ENCODE data around the gene MANEAL. TPM values are rescaled to one million over a fixed set of nuclear protein-coding genes. Genes with fewer than 3 reads are reported as not detected.

MANEAL gene
- total RNA-seq, 3 donors from 2014 or later (not counting 1 experiment from before 2014, with no cell fraction given), result 1.6 to 3.8 (median 2.4) TPM

DNA sequence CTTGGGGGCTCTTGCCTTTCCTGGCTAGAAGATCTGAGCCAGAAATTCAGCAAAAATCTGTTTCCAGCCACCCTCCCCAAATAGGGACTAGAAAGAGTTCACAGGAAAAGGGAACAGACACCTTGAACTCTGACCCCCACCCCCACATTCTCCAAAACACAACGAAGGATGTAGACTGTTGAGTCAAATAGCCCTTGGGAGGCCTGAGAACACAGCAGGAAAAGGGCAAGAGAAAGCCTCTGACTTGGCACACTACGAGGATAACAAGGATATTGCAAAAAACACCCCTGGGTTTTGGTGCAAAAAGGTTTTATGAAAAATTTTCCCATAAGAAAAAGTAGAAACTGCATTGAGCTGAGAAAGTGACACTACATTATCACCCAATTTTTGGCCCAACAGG is 16.3 kb downstream of the MANEAL start:
- Mint-ChIP-seq H3K4me3 (peak overlapping the region; percentile 21), H3K27ac (no peak overlapping the region), H3K27me3 (ENCODE audit: low read depth in 2 of 2) (no peaks in the 10 kb centered on the region), H3K4me1 (peaks cover 14 to 20% of the 10 kb centered on the region in 2 donors), H3K9me3 (no peaks in the 10 kb centered on the region), H3K36me3 (no peaks in the 10 kb centered on the region)
- ATAC-seq (no peak), DNase-seq (no peak)
- Histone ChIP-seq H3K9me3 (ENCODE audit: control insufficient read depth, insufficient read depth, low read length) (no peaks in the 10 kb centered on the region), H3K36me3 (ENCODE audit: control insufficient read depth, insufficient read depth, low read length) (peaks cover 16% of the 10 kb centered on the region), H3K4me3 (ENCODE audit: low read length) (no peak overlapping the region), H3K27ac (ENCODE audit: low read length) (no peak overlapping the region), H3K4me1 (ENCODE audit: control insufficient read depth, insufficient read depth, low read length) (peaks cover 20% of the 10 kb centered on the region), H3K27me3 (ENCODE audit: control insufficient read depth, insufficient read depth, low read length) (no peaks in the 10 kb centered on the region)
- WGBS (ENCODE audit: insufficient coverage), result 88% methylated on average over 2 of the region's 2 CpGs
- intact Hi-C loops (cut with micrococcal nuclease), result no loop called here
- TF ChIP-seq CTCF (IDR thresholded peaks at IDR 0.05), result no peak

- DNase-seq (peak; percentile 51 to 83), ATAC-seq (peak; percentile 34 to 64 (median 49))
- H3K27ac Mint-ChIP-seq, result peak overlapping the region; percentile 64 to 65
- peaks cover 20% of the 10 kb centered on the region for H3K4me1 ChIP-seq (ENCODE audit: control insufficient read depth, insufficient read depth, low read length)
- no peaks in the 10 kb centered on the region for H3K36me3 Mint-ChIP-seq
- no peaks in the 10 kb centered on the region for H3K27me3 Mint-ChIP-seq (ENCODE audit: low read depth in 2 of 2)
- intact Hi-C loops (cut with micrococcal nuclease), result loop anchor here (1.0 kb wide), 1 partner anchor 48 kb away; the partner anchor contains the start of gene MTF1
- no peak overlapping the region for H3K4me3 ChIP-seq (ENCODE audit: low read length)
- H3K4me1 Mint-ChIP-seq, result peaks cover 14 to 20% of the 10 kb centered on the region in 2 donors
- 31% methylated on average over 6 of the region's 7 CpGs for WGBS (ENCODE audit: insufficient coverage)
- H3K9me3 Mint-ChIP-seq, result no peaks in the 10 kb centered on the region
- peak overlapping the region; percentile 17 for H3K4me3 Mint-ChIP-seq
- H3K9me3 ChIP-seq (ENCODE audit: control insufficient read depth, insufficient read depth, low read length), result no peaks in the 10 kb centered on the region
- H3K27ac ChIP-seq (ENCODE audit: low read length), result no peak overlapping the region
- no peaks in the 10 kb centered on the region for H3K27me3 ChIP-seq (ENCODE audit: control insufficient read depth, insufficient read depth, low read length)
- peak; percentile 91 for TF ChIP-seq CTCF (IDR thresholded peaks at IDR 0.05)
- peaks cover 18% of the 10 kb centered on the region for H3K36me3 ChIP-seq (ENCODE audit: control insufficient read depth, insufficient read depth, low read length)
Observed at GRCh38 chr1:37811027-37811655, 17.5 kb downstream of the MANEAL start.

DNA sequence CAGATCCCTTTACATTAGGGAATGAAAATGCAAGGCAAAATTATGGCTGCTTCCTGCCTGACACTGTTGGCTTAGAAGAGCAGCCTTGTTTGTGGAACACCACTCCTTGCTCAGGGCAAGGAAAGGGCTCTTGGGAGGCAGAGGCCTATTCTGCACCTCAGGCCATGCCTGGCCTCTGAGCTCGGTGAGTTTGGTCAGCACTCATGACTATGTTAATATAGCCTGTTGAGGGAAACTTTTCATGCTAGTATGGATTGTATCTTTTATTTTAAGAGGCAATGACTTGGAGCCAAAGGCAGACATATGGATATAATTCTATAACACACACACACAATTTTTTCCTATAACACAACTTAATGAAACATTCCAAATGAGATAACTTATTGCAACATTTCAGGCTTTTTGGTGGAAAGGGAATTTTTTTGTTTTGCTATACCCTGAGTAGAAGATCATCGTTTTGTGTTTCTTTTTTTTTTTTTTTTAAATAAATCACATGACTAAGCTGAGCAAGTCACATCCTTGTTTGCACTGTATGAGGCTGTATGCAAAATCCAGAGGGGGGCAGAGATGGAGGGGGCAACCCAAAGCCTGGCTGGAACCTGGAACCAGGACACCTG is 20.0 kb downstream of the MANEAL start:
- H3K27ac Mint-ChIP-seq, result no peak overlapping the region
- Histone ChIP-seq H3K27me3 (ENCODE audit: control insufficient read depth, insufficient read depth, low read length) (no peaks in the 10 kb centered on the region), H3K9me3 (ENCODE audit: control insufficient read depth, insufficient read depth, low read length) (no peaks in the 10 kb centered on the region), H3K27ac (ENCODE audit: low read length) (no peak overlapping the region), H3K4me1 (ENCODE audit: control insufficient read depth, insufficient read depth, low read length) (peaks cover 7% of the 10 kb centered on the region), H3K36me3 (ENCODE audit: control insufficient read depth, insufficient read depth, low read length) (peaks cover 35% of the 10 kb centered on the region), H3K4me3 (ENCODE audit: low read length) (no peak overlapping the region)
- H3K36me3 Mint-ChIP-seq, result no peaks in the 10 kb centered on the region
- ATAC-seq (no peak), DNase-seq (no peak)
- intact Hi-C loops (cut with micrococcal nuclease), result no loop called here
- H3K9me3 Mint-ChIP-seq, result no peaks in the 10 kb centered on the region
- H3K4me3 Mint-ChIP-seq, result no peak overlapping the region
- no peaks in the 10 kb centered on the region for H3K27me3 Mint-ChIP-seq (ENCODE audit: low read depth in 2 of 2)
- 100% methylated on average over 2 of the region's 2 CpGs for WGBS (ENCODE audit: insufficient coverage)
- H3K4me1 Mint-ChIP-seq, result peaks cover 14% of the 10 kb centered on the region in 2 donors
- no peak for TF ChIP-seq CTCF (IDR thresholded peaks at IDR 0.05)

Data from natural killer cell (primary cell).